Measurements from ENCODE around the gene CASP9.

Gene CASP9

GRCh38 chr1:15465674-15466073 is 58.3 kb downstream of the CASP9 start:
- TF ChIP-seq CTCF (IDR thresholded peaks at IDR 0.05), result no peak

- no peak for TF ChIP-seq CTCF (IDR thresholded peaks at IDR 0.05)
These were observed 63.3 kb downstream of the CASP9 start for GRCh38 chr1:15460708-15461095.

GRCh38 chr1:15459771-15460707 is 64.0 kb downstream of the CASP9 start:
- TF ChIP-seq CTCF (IDR thresholded peaks at IDR 0.05), result no peak

GRCh38 chr1:15457585-15457984 is 66.4 kb downstream of the CASP9 start:
- no peak for TF ChIP-seq CTCF (IDR thresholded peaks at IDR 0.05)

GRCh38 chr1:15456313-15456954 is 67.6 kb downstream of the CASP9 start, which contains the start of gene CELA2A:
CELA2A (plus strand) TSS chr1:15456732; CDS start chr1:15456754, 22 bp downstream.
- no peak for TF ChIP-seq CTCF (IDR thresholded peaks at IDR 0.05)

- TF ChIP-seq CTCF (IDR thresholded peaks at IDR 0.05), result no peak
These were observed 68.5 kb downstream of the CASP9 start for GRCh38 chr1:15455522-15455921.

- no peak for TF ChIP-seq CTCF (IDR thresholded peaks at IDR 0.05)
These were observed 69.8 kb downstream of the CASP9 start for GRCh38 chr1:15454256-15454655.
